Caco-2 (cell line): ENCODE measurements around the gene SLC47A2. TPM values are rescaled to one million over a fixed set of nuclear protein-coding genes. Genes with fewer than 3 reads are reported as not detected.

Source experiments
- BruUV-seq: library from RNA; stranded (reverse); fragments of 400-500 nt; replicated peaks from 2 replicates; lab custom pipeline; 2021; lab: Mats Ljungman, UMichigan
- CTCF ChIA-PET: fragments of 300-600 bp; sonication (Branson Sonifier 250); formaldehyde crosslinking; loops from one replicate; lab custom pipeline; 2022; ENCODE audit warnings: antibody characterized with exemption; lab: Charles Lee
- POLR2A ChIA-PET: fragments of 300-600 bp; sonication (Branson Sonifier 250); formaldehyde crosslinking; loops from one replicate; lab custom pipeline; 2022; ENCODE audit warnings: antibody characterized with exemption; lab: Charles Lee
- DNase-seq, 2 experiments: peaks; one replicate each; pipeline versions ENCODE4 v3.0.0 to v3.0.0-alpha.2; 2020 to 2022
- H3K27me3 ChIP-seq: replicated peaks from 2 replicates; pipeline ENCODE4 v1.6.0; 2011; ENCODE audit warnings: low read length; ENCODE audit not compliant: control insufficient read depth, insufficient read depth
- H3K36me3 ChIP-seq: 2 replicates; pipeline ENCODE4 v1.5.1; 2011; ENCODE audit warnings: low read length; ENCODE audit not compliant: control insufficient read depth, insufficient read depth
- H3K4me1 ChIP-seq: fragments of 250-450 bp; sonication (Bioruptor Pico); 2 replicates; pipeline ENCODE4 v1.5.1; 2020; ENCODE audit warnings: mild to moderate bottlenecking
- H3K4me3 ChIP-seq: 2 replicates; pipeline ENCODE4 v1.5.1; 2011; ENCODE audit warnings: low read depth, mild to moderate bottlenecking, control low read depth, low read length
- H3K9me3 ChIP-seq: fragments of 250-450 bp; sonication (Bioruptor Pico); 2 replicates; pipeline ENCODE4 v1.5.1; 2020; ENCODE audit warnings: mild to moderate bottlenecking, moderate library complexity
- H3K27ac Mint-ChIP-seq: one replicate; pipeline ENCODE4 v1.8.0; 2022; ENCODE audit warnings: mixed read lengths; ENCODE audit not compliant: unreplicated experiment
- H3K27me3 Mint-ChIP-seq: one replicate; pipeline ENCODE4 v1.8.0; 2022; ENCODE audit warnings: mixed read lengths; ENCODE audit not compliant: insufficient read depth, unreplicated experiment
- H3K36me3 Mint-ChIP-seq: one replicate; pipeline ENCODE4 v1.8.0; 2022; ENCODE audit warnings: mild to moderate bottlenecking, mixed read lengths; ENCODE audit not compliant: insufficient read depth, unreplicated experiment
- H3K4me1 Mint-ChIP-seq: one replicate; pipeline ENCODE4 v1.8.0; 2022; ENCODE audit warnings: low read depth, mixed read lengths; ENCODE audit not compliant: unreplicated experiment
- H3K4me3 Mint-ChIP-seq: one replicate; pipeline ENCODE4 v1.8.0; 2022; ENCODE audit warnings: mild to moderate bottlenecking, moderate library complexity, mixed read lengths; ENCODE audit not compliant: unreplicated experiment
- H3K9me3 Mint-ChIP-seq: one replicate; pipeline ENCODE4 v1.8.0; 2022; ENCODE audit warnings: mixed read lengths; ENCODE audit not compliant: unreplicated experiment
- CTCF ChIP-seq, 2 experiments: fragments of 200-600 bp in 1 of 2; IDR thresholded peaks; 1 replicate in 1 of 2; 2 replicates in 1 of 2; pipeline versions ENCODE4 v1.5.1 to v1.8.0; 2011 to 2022; ENCODE audit warnings: antibody characterized with exemption in 1 of 2, control low read depth in 1 of 2, inconsistent platforms in 1 of 2, low read depth in 1 of 2, low read length in 1 of 2, mild to moderate bottlenecking in 1 of 2, moderate library complexity in 1 of 2; ENCODE audit not compliant: insufficient read depth in 1 of 2, severe bottlenecking in 1 of 2, unreplicated experiment in 1 of 2
- intact Hi-C: fragments of 100-400 bp; cut with micrococcal nuclease; formaldehyde crosslinking; loops from one replicate; pipeline ENCODE4 v1.10.0; 2022; ENCODE audit not compliant: unreplicated experiment
- total RNA-seq: library from RNA; stranded (reverse); gene quantifications from 2 replicates; pipeline ENCODE4 v1.2.3, GENCODE V29; 2022

Gene SLC47A2
- total RNA-seq, 1 experiment from 2014 or later: 0.20 TPM

DNA sequence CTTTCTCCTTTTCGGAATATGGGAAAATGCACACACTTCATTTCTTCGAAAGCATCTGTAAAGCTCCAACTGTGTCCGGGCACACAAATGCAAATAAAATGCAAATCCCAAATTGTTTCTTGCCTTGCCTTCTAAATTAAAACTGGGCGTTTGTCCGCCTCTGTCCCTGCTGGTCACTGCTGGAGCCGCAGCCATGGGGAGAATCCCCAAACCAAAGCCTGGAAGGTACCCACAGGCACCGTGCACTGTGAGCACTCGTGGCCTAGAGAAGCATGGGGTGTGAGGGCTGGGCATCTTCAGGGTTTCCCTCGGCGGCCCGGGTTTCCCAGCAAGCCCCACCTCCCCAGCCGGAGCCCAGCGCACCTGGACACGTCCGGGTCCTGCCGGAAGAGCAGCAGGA lies 2.9 kb downstream of the SLC47A2 start:
- CTCF ChIA-PET: no interaction called here

GRCh38 chr17:19712436-19713004 lies 3.9 kb downstream of the SLC47A2 start:
- ChIA-PET POLR2A (no interaction called here), CTCF (no interaction called here)
- no peak overlapping the region for H3K4me3 Mint-ChIP-seq
- Histone ChIP-seq H3K4me3 (no peak overlapping the region), H3K36me3 (no peaks in the 10 kb centered on the region), H3K9me3 (no peaks in the 10 kb centered on the region), H3K4me1 (peaks cover 13% of the 10 kb centered on the region), H3K27me3 (no peaks in the 10 kb centered on the region)
- no peak overlapping the region for H3K27ac Mint-ChIP-seq
- DNase-seq: no peak
- no peak for TF ChIP-seq CTCF (IDR thresholded peaks at IDR 0.05; ENCODE audit: insufficient read depth in 1 of 2, low read depth in 1 of 2, low read length in 1 of 2, severe bottlenecking in 1 of 2, unreplicated experiment in 1 of 2)
- H3K27me3 Mint-ChIP-seq: no peaks in the 10 kb centered on the region
- H3K9me3 Mint-ChIP-seq: no peaks in the 10 kb centered on the region
- BruUV-seq: no TSS peak
- peaks cover 4% of the 10 kb centered on the region for H3K4me1 Mint-ChIP-seq
- intact Hi-C loops: no loop called here
- no peaks in the 10 kb centered on the region for H3K36me3 Mint-ChIP-seq

More for the DNA sequence above, 2.9 kb downstream of the SLC47A2 start:
- Histone ChIP-seq H3K4me1 (peaks cover 22% of the 10 kb centered on the region), H3K9me3 (no peaks in the 10 kb centered on the region), H3K36me3 (no peaks in the 10 kb centered on the region), H3K27me3 (no peaks in the 10 kb centered on the region), H3K4me3 (no peak overlapping the region)
- no peaks in the 10 kb centered on the region for H3K27me3 Mint-ChIP-seq
- POLR2A ChIA-PET: no interaction called here
- no peak for DNase-seq
- no peak overlapping the region for H3K4me3 Mint-ChIP-seq
- H3K4me1 Mint-ChIP-seq: peaks cover 12% of the 10 kb centered on the region
- intact Hi-C loops: no loop called here
- TF ChIP-seq CTCF (IDR thresholded peaks at IDR 0.05; ENCODE audit: insufficient read depth in 1 of 2, low read depth in 1 of 2, low read length in 1 of 2, severe bottlenecking in 1 of 2, unreplicated experiment in 1 of 2): peak; percentile 4 to 24
- no TSS peak for BruUV-seq
- H3K9me3 Mint-ChIP-seq: no peaks in the 10 kb centered on the region
- H3K27ac Mint-ChIP-seq: no peak overlapping the region
- no peaks in the 10 kb centered on the region for H3K36me3 Mint-ChIP-seq

GRCh38 chr17:19709841-19710240 lies 6.5 kb downstream of the SLC47A2 start:
- Histone ChIP-seq H3K4me1 (no peaks in the 10 kb centered on the region), H3K9me3 (no peaks in the 10 kb centered on the region), H3K36me3 (no peaks in the 10 kb centered on the region), H3K27me3 (no peaks in the 10 kb centered on the region), H3K4me3 (no peak overlapping the region)
- Mint-ChIP-seq H3K4me3 (no peak overlapping the region), H3K27ac (no peak overlapping the region), H3K36me3 (no peaks in the 10 kb centered on the region), H3K27me3 (no peaks in the 10 kb centered on the region), H3K4me1 (no peaks in the 10 kb centered on the region), H3K9me3 (no peaks in the 10 kb centered on the region)
- intact Hi-C loops: no loop called here
- ChIA-PET POLR2A (no interaction called here), CTCF (no interaction called here)
- TF ChIP-seq CTCF (IDR thresholded peaks at IDR 0.05; ENCODE audit: insufficient read depth in 1 of 2, low read depth in 1 of 2, low read length in 1 of 2, severe bottlenecking in 1 of 2, unreplicated experiment in 1 of 2): no peak
- DNase-seq: no peak
- no TSS peak for BruUV-seq
